Stomach smooth muscle (tissue), 2 donors: Measurements from ENCODE around the gene GALT.

ENCODE experiments used
- H3K27ac ChIP-seq: one replicate; pipeline ENCODE4 v1.7.0; 2013; ENCODE audit warnings: mild to moderate bottlenecking, low read length, inconsistent platforms
- H3K27me3 ChIP-seq, 2 donors: one replicate each; pipeline ENCODE4 v1.7.0; 2013; ENCODE audit warnings: low read length in 2 of 2; ENCODE audit not compliant: insufficient read depth in 2 of 2, control insufficient read depth in 1 of 2
- H3K36me3 ChIP-seq, 2 donors: one replicate each; pipeline ENCODE4 v1.7.0; 2013; ENCODE audit warnings: low read length in 2 of 2; ENCODE audit not compliant: control insufficient read depth in 2 of 2, insufficient read depth in 2 of 2
- H3K4me1 ChIP-seq: one replicate; pipeline ENCODE4 v1.7.0; 2013; ENCODE audit warnings: low read length; ENCODE audit not compliant: control insufficient read depth, insufficient read depth
- H3K4me3 ChIP-seq, 2 donors: one replicate each; pipeline ENCODE4 v1.7.0; 2013; ENCODE audit warnings: low read length in 2 of 2
- H3K9ac ChIP-seq, 2 donors: one replicate each; pipeline ENCODE4 v1.7.0; 2013; ENCODE audit warnings: low read length in 2 of 2, mild to moderate bottlenecking in 1 of 2
- H3K9me3 ChIP-seq, 2 donors: one replicate each; pipeline ENCODE4 v1.7.0; 2013; ENCODE audit warnings: low read length in 2 of 2; ENCODE audit not compliant: control insufficient read depth in 2 of 2
- donor health status: healthy.
- donor health status: Pancreatic carcinoma.

The GALT gene

GRCh38 chr9:34686231-34686630 lies 39.8 kb downstream of the GALT start:
- Histone ChIP-seq H3K9ac (no peak overlapping the region), H3K9me3 (no peaks in the 10 kb centered on the region), H3K27ac (no peak overlapping the region), H3K36me3 (peaks cover 0 to 6% of the 10 kb centered on the region in 2 donors), H3K4me3 (no peak overlapping the region), H3K27me3 (no peaks in the 10 kb centered on the region), H3K4me1 (peaks cover 15% of the 10 kb centered on the region)

- Histone ChIP-seq H3K36me3 (peaks cover 0 to 6% of the 10 kb centered on the region in 2 donors), H3K9me3 (no peaks in the 10 kb centered on the region), H3K27me3 (no peaks in the 10 kb centered on the region), H3K4me3 (no peak overlapping the region), H3K27ac (no peak overlapping the region), H3K4me1 (peaks cover 15% of the 10 kb centered on the region), H3K9ac (no peak overlapping the region)
These were observed 40.3 kb downstream of the GALT start for GRCh38 chr9:34686732-34687131.

GRCh38 chr9:34687276-34688030 lies 41.0 kb downstream of the GALT start:
- no peaks in the 10 kb centered on the region for H3K9me3 ChIP-seq
- no peaks in the 10 kb centered on the region for H3K27me3 ChIP-seq
- no peak overlapping the region for H3K4me3 ChIP-seq
- no peak overlapping the region for H3K9ac ChIP-seq
- H3K27ac ChIP-seq, result no peak overlapping the region
- peaks cover 15% of the 10 kb centered on the region for H3K4me1 ChIP-seq
- peaks cover 0 to 6% of the 10 kb centered on the region in 2 donors for H3K36me3 ChIP-seq

DNA sequence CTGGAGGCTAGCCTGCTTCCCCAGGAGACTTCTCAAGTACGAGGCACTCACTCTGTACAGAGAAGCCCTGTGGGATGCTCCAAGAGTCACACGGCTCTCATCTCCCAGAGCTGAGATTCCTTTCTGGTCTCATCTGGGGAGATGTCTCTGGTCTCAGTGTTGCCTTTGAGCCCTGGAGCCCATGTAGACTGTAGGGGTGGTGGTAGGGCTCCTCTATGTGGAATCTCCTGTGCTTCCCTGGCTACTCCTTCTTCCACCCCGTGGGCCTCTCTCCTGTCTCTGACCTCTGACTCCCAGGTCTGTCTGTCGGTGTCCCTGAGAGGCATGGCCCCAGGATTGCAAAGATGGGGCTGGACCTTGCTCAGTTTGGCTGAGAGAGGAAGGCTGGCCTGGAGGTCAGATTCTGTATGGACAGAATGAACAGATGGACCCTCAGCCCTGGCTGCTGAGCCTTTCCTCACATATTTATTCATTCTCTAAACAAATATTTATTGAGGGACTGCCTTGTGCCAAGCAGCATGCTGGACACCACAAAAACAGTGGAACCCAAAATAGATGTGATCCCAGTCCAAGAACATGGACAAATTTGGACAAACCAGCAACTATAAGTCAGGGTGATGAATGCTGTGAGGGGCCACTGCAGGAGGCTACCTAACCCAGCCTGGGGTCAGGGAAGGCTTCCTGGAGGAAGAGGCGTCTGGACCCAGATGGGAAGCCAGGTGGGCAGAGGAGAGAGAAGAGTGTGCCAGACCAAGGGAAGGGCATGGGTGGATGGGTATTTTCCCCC lies 42.0 kb downstream of the GALT start:
- no peaks in the 10 kb centered on the region for H3K27me3 ChIP-seq
- peaks cover 0 to 6% of the 10 kb centered on the region in 2 donors for H3K36me3 ChIP-seq
- peaks cover 15% of the 10 kb centered on the region for H3K4me1 ChIP-seq
- H3K4me3 ChIP-seq, result no peak overlapping the region
- H3K9me3 ChIP-seq, result no peaks in the 10 kb centered on the region
- no peak overlapping the region for H3K9ac ChIP-seq
- no peak overlapping the region for H3K27ac ChIP-seq

- no peaks in the 10 kb centered on the region for H3K27me3 ChIP-seq
- peaks cover 0 to 4% of the 10 kb centered on the region in 2 donors for H3K36me3 ChIP-seq
- H3K4me3 ChIP-seq, result no peak overlapping the region
- peaks cover 15% of the 10 kb centered on the region for H3K4me1 ChIP-seq
- no peaks in the 10 kb centered on the region for H3K9me3 ChIP-seq
- H3K9ac ChIP-seq, result no peak overlapping the region
- no peak overlapping the region for H3K27ac ChIP-seq
These were observed 42.6 kb downstream of the GALT start for GRCh38 chr9:34689116-34689470.

GRCh38 chr9:34689512-34689911 lies 43.0 kb downstream of the GALT start:
- H3K27me3 ChIP-seq, result no peaks in the 10 kb centered on the region
- H3K9me3 ChIP-seq, result no peaks in the 10 kb centered on the region
- H3K4me1 ChIP-seq, result peaks cover 15% of the 10 kb centered on the region
- no peak overlapping the region for H3K4me3 ChIP-seq
- H3K27ac ChIP-seq, result no peak overlapping the region
- peaks cover 0 to 2% of the 10 kb centered on the region in 2 donors for H3K36me3 ChIP-seq
- no peak overlapping the region for H3K9ac ChIP-seq

- Histone ChIP-seq H3K9me3 (no peaks in the 10 kb centered on the region), H3K36me3 (peaks cover 0 to 2% of the 10 kb centered on the region in 2 donors), H3K4me3 (no peak within 1 kb of the TSS), H3K27me3 (no peaks in the 10 kb centered on the region), H3K4me1 (peaks cover 11% of the 10 kb centered on the region), H3K27ac (no peak within 1 kb of the TSS), H3K9ac (no peak within 1 kb of the TSS)
These were observed 44.8 kb downstream of the GALT start, which contains the start of gene CCL19 for GRCh38 chr9:34690983-34691935. TSS of gene CCL19 (minus strand) at chr9:34691276. CDS start at chr9:34691139, 137 bp downstream.

GRCh38 chr9:34691936-34692315 lies 45.5 kb downstream of the GALT start:
- H3K36me3 ChIP-seq, result peaks cover 0 to 2% of the 10 kb centered on the region in 2 donors
- H3K9me3 ChIP-seq, result no peaks in the 10 kb centered on the region
- H3K9ac ChIP-seq, result no peak overlapping the region
- peaks cover 8% of the 10 kb centered on the region for H3K4me1 ChIP-seq
- no peak overlapping the region for H3K4me3 ChIP-seq
- H3K27me3 ChIP-seq, result no peaks in the 10 kb centered on the region
- no peak overlapping the region for H3K27ac ChIP-seq

- Histone ChIP-seq H3K36me3 (no peaks in the 10 kb centered on the region), H3K27me3 (no peaks in the 10 kb centered on the region), H3K9me3 (no peaks in the 10 kb centered on the region), H3K4me1 (no peaks in the 10 kb centered on the region), H3K9ac (no peak overlapping the region), H3K4me3 (no peak overlapping the region), H3K27ac (no peak overlapping the region)
These were observed 47.1 kb downstream of the GALT start for GRCh38 chr9:34693560-34693959.

- no peaks in the 10 kb centered on the region for H3K4me1 ChIP-seq
- H3K9ac ChIP-seq, result no peak overlapping the region
- no peaks in the 10 kb centered on the region for H3K27me3 ChIP-seq
- H3K36me3 ChIP-seq, result no peaks in the 10 kb centered on the region
- no peak overlapping the region for H3K27ac ChIP-seq
- H3K4me3 ChIP-seq, result no peak overlapping the region
- H3K9me3 ChIP-seq, result no peaks in the 10 kb centered on the region
These were observed 48.3 kb downstream of the GALT start for GRCh38 chr9:34694811-34695210.
